ENCODE data around the gene EDAR.

- TF ChIP-seq EZH2 (IDR thresholded peaks at IDR 0.05; ENCODE audit: borderline replicate concordance, low read length), result no peak
- TF ChIP-seq CTCF (conservative IDR thresholded peaks at IDR 0.05 in 1 of 2, IDR thresholded peaks at IDR 0.05 in 1 of 2; ENCODE audit: extremely low read depth in 1 of 2, insufficient read depth in 1 of 2, low read depth in 1 of 2, low read length in 2 of 2), result no peak
Observed at GRCh38 chr2:108916796-108917421, 72.1 kb downstream of the EDAR start.
